GM18909 (cell line): ENCODE measurements around the gene OLA1.

Source experiments
- ATAC-seq: cut with Tn5 transposase; IDR thresholded peaks from one replicate; pipeline ENCODE4 v1.9.1; 2021; ENCODE audit warnings: mild to moderate bottlenecking; ENCODE audit not compliant: unreplicated experiment, poor library complexity

Gene OLA1

GRCh38 chr2:174124181-174124580 is 124.2 kb downstream of the OLA1 start:
- ATAC-seq: no peak

GRCh38 chr2:174122185-174122584 is 126.1 kb downstream of the OLA1 start:
- no peak for ATAC-seq

GRCh38 chr2:174121612-174122011 is 126.7 kb downstream of the OLA1 start:
- ATAC-seq: no peak

GRCh38 chr2:174121175-174121574 is 127.2 kb downstream of the OLA1 start:
- ATAC-seq: no peak

- ATAC-seq: no peak
Measured at GRCh38 chr2:174120346-174120745, 128.0 kb downstream of the OLA1 start.

GRCh38 chr2:174117951-174118930 is 130.1 kb downstream of the OLA1 start:
- no peak for ATAC-seq

GRCh38 chr2:174112073-174112472 is 136.3 kb downstream of the OLA1 start:
- ATAC-seq: no peak

GRCh38 chr2:174108579-174108978 is 139.8 kb downstream of the OLA1 start:
- ATAC-seq: no peak

GRCh38 chr2:174106736-174107135 is 141.6 kb downstream of the OLA1 start:
- no peak for ATAC-seq

- ATAC-seq: no peak
Measured at GRCh38 chr2:174094542-174094941, 153.8 kb downstream of the OLA1 start.

- no peak for ATAC-seq
Measured at GRCh38 chr2:174090476-174090875, 157.9 kb downstream of the OLA1 start.

GRCh38 chr2:174088706-174089460 is 159.4 kb downstream of the OLA1 start:
- no peak for ATAC-seq

- no peak for ATAC-seq
Measured at GRCh38 chr2:174086708-174087107, 161.6 kb downstream of the OLA1 start.

GRCh38 chr2:174085781-174086180 is 162.6 kb downstream of the OLA1 start:
- no peak for ATAC-seq

GRCh38 chr2:174083843-174084458 is 164.4 kb downstream of the OLA1 start:
- ATAC-seq: no peak

GRCh38 chr2:174080672-174081121 is 167.6 kb downstream of the OLA1 start:
- no peak for ATAC-seq

GRCh38 chr2:174078275-174078674 is 170.1 kb downstream of the OLA1 start:
- ATAC-seq: no peak

- no peak for ATAC-seq
Measured at GRCh38 chr2:174076975-174077374, 171.4 kb downstream of the OLA1 start.

GRCh38 chr2:174076040-174076439 is 172.3 kb downstream of the OLA1 start:
- no peak for ATAC-seq

- no peak for ATAC-seq
Measured at GRCh38 chr2:174074831-174075230, 173.5 kb downstream of the OLA1 start.

GRCh38 chr2:174072857-174073256 is 175.5 kb downstream of the OLA1 start:
- no peak for ATAC-seq
